Ramos (cell line): ENCODE data around the gene DLX4.

ENCODE experiments used
- in situ Hi-C: fragments of 300-500 bp; cut with MboI; formaldehyde crosslinking; loops from one replicate; pipeline ENCODE4 v1.14.3; 2022; ENCODE audit warnings: low sequenced_read_pairs; ENCODE audit not compliant: unreplicated experiment

Gene DLX4

DNA sequence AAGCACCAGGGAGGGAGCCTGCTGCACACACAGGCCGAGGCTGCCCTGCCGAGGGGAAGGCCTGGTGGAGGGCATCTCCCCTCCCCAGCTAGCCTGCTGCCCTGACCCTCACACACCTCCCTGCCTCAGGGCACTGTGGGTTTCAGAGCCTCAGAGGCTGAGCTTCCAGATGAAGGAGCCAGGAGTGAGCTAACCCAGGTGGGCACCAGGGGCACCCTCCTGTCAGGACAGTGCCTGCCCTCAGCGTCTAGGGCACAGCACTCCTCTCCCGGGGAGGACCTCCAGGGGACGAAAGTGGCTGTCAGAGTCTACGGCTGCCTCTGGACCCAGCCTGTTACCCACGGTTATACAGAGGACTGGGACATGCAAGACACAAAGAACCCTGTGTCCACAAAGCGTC is 22.8 kb upstream of the DLX4 start:
- in situ Hi-C loops, result no loop called here

DNA sequence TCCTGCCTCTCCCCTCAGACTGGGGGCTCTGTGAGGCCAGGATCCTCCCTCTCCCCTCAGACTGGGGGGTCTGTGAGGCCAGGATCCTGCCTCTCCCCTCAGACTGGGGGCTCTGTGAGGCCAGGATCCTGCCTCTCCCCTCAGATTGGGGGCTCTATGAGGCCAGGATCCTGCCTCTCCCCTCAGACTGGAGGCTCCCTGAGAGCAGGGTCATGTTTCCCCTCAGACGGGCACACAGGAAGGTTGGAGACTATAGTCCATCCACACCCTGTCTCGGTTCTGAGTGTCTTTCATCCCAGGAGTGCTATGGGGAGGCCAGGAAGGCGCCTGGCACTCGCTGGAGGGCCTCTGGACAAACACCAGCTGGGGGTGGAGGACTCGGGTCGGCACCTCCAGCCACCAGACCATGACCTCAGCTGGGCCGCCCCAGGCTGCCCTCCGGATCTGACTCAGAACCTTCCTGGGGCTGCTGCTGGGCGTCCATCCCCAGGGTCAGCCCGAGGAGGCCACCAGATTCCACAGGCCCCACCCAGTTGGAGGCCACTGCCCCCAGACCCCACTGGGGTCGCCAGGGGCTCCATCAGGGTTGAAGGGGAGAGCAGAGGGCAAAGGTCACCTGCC is 21.9 kb upstream of the DLX4 start:
- in situ Hi-C loops, result no loop called here

DNA sequence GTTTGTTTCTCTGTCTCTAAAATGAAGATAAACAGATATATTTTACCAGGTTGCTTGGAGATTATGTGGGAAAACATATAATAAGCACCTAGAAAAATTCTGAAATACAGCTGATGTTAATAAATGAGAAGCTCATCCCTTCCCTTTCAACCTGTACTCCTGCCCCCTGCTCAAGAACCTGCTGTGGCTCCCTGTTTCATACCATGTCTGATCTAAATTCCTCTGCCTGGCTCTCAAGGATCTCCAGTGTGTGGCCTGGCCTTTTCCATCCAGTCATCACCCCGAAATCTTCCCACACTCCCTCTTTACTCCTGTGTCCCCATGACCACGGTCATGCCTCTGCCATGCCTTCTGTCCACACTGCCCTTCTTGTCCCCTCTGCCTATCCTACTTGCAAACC is 19.4 kb upstream of the DLX4 start:
- in situ Hi-C loops, result no loop called here

DNA sequence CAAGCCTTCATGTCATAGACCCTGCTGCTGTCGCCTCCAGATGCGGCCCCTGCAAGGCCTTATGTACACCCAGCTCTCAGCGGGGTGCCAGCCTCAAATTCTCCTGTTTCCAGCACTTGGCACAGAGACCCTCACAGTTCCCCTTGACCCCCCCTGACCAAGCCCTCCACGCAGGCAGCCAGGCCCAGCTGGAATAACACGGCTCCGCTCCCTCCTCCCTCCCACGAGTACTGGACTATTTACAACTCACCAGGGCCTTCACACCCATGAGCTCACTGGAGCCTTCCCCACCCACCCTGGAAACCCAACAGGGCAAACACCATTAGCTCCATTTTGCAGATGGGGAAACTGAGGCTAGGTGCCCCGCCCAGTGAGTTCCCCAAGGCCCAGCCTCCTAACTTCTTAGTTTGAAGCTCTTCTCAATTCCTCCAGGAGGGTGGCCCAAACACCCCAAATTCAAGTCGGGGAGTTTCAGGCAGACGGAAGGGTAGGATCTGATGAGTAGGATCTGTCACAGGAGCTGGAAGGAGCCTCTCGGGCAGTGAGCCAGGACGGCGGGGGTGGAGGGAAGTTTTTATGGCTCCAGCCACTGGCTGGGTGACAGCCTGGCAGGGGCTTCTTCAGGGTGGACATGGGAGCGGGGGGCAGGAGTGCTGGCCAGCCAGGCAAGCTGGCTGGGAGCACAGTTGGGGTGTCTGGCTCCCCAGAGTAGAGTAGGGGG is 17.5 kb upstream of the DLX4 start:
- in situ Hi-C loops, result no loop called here

DNA sequence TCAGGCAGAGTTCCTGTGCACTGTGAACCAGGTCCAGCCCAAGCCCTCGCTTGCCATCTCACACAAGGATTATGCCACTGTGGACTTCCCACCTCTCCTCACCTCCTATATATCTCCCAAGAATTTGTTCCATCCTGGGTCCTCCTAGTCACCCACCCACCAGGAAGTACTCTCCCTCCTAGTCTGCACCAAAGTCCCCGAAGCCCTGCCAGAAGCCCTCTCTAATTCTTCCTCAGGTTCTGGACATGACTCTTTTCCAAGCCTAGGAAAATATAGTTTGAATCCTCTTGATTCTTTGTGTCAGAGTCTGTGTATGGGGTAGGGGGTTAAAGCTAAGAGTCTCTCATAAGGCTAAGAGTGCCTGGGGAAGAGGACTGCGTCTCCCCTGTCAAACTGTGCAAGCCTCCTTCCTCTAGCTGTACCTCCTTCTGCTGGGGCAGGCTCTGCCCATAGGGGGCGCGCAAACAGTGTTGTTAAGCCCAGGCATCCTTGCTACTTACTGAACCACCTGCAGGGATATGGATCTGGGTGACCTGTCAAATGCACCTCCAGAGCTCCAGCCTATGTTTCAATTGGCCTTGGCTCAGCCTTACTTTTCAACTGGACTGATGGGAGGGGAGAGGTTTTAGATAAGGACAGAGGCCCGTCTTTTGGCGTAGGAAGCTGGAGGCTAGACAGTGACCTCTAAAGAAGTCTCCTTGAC is 16.6 kb upstream of the DLX4 start:
- in situ Hi-C loops, result no loop called here

DNA sequence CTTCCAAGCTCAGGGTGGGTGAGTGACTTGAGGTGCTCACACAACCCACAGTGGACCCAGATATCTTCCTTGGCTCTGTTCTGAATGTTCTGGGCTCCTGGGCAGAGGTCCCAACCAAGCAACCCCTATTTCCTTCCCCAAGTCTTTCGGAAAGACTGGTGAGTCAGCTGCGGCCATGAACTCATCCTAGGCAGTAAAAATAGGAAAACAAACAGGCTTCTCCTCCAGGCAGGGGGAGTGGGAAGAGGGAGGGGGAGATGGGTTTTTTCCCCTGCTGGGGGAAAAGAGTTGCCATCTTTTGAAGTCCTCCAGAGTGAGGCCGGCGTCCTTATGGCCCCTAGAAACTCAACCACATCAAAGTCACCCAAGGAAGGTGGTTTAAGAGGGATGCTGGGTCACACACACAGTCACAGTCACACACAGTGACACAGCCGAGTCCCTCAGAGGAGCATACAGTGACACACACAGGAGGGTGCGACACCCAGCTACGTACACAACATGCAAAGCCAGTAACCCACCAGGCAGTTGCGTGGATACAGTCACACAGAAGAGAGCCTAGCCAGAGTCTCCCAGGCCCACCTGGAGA is 16.0 kb upstream of the DLX4 start:
- in situ Hi-C loops, result no loop called here

DNA sequence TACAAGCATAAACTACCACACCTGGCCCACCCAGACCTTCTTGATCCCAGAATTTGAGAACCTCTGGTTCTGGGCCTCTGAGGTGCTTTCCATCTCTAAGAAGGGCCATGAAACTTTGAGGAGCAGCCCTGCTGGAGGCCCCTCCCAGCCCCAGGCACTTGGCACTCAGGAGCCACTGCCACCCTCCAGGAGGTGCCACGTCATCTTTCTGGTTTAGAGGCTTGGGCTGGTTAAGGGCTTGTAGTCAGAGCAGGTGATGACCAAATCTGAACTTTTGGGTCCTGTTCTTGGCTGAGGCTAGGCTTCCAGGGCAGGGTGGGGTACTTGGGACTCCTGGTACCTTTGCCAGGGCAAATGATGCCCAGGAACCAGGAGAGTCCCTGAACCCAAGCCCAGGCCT is 13.8 kb upstream of the DLX4 start:
- in situ Hi-C loops, result no loop called here

DNA sequence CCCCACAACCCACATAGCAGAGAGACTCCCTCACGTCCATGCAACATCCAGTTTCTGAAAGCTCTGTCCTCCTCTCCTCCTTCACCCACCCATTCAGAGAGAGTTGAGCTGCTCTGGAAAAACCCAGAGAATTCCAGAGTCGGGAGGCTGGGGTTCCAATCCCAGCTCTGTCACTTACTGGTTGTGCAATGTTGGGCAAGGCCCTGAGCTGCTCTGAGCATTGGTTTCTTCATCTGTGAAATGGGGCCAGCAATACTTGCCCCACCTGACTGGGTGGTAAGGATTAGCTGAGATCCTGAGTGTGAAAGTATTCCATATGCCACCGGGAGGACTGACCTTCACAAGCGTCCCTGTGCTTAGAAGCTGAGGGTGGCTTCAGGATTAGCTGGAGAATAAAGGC is 12.2 kb upstream of the DLX4 start:
- in situ Hi-C loops, result no loop called here

DNA sequence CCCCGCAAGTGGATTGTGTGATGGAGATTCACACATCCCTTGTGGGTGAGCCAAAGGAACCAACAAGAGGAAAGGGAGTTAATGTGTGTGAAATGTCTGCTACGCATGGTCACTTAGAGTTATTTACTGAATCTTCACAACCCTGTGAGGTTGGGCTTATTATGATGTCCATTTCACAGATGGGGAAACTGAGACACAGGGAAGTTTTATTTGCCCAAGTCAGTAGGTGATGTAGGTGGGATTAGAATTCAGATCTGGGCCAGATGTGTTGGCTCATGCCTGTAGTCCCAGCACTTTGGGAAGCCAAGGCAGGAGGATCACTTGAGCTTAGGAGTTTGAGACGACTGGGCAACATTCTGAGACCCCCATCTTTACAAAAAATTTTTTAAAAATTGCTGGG is 11.6 kb upstream of the DLX4 start:
- in situ Hi-C loops, result no loop called here

DNA sequence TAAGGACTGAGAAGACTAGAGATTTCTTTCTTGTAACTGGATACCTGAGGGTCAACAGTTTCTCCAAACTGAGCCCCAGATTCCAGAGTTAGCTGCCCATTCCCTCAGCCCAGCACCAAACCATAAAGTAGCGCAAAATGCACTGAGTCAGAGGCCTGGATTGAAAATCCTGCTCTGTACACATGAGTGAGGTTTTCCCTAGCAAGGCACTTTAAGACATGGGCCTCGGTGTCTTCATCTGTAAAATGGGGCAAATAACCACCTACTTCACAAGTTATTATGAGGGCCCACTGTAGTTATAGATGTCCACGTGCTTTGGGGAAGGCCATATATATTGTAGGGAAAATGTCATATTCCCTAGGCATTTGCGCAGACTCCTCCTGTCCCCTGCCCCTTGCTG is 10.3 kb upstream of the DLX4 start:
- in situ Hi-C loops, result no loop called here

DNA sequence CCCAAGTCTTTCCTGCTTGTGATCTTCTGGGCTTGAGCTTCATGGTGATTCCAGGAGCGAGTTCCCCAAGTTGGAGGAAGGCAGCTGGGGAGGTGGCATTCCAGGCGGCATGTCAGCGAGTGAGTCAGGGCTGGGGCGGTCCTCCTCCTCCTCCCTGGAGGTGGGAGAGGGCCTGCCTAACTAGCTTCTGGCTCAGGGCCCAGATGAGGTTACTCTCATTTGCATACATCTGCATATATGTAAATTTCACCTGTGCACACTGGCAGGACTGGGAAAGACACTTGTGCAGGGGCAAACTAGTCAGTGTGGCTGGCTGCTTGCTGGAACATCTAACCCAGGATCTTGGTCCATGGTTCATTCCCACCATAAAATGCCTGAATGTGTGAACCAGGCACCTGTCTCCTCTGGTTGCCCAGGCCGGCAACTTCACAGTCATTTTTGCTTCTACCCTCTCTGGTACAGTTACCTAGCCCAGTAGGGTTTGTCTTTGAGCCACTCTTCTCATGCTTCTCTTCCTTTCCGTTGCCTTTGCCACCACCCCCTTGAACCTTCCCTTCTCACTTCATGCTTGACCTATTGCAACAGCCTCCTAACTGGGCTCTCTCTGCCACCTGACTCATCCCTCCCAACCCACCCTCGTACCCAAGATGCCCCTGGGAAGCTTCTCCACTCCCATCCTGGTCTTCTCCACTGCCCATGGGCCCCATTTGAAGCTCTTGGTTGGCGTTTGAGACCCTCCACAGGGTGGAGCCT is 9.6 kb upstream of the DLX4 start:
- in situ Hi-C loops, result no loop called here

DNA sequence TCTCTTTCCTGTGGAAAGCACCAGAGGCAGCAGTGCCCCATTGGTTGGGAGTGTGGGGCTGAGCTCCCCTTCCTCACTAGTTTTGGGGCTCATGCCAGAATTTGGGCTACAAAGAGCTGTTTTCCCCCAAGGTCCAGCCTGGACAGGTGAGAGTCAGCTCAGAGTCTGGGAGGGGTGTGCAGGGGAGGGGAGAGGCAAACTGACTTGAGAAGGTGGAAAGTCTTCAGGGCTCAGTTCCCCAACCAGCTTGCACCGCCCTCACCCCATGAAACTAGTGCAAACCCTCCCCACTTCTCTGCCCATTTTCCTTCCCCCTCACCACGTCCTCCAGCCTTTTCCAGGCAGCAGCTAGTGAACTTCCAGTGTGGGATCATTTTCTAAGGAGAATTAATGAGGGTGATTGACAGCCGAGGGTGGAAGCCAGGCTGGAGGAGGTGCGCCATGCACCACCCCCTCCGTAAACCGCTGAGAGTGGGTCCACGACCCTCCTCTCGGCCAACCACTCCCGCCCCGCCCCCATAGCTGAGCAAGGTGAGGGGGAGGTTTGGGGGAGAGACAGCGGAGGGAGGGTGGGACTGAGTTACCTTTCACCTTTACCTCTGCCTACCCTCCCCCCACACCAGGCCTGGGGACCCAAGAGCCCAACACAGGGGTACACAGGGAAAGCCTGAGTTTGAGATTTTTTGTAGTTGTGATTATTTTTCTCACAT is 6.2 kb upstream of the DLX4 start:
- in situ Hi-C loops, result no loop called here

DNA sequence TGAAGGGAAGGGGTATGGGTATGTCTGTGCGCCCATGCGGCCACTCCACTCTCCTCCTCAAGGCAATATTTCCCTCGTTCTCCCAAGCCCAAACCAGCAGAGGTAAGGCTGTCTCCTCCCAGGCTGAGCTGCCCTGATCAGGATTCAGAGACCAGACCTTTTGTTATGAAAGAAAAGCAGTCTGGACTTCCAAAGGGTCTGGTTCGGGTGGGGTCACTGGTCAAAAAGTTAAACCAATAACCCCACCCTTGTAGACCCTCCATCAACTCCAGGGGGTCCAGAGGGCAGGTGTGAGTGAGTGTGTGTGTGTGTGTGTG is 5.7 kb upstream of the DLX4 start:
- in situ Hi-C loops, result no loop called here

DNA sequence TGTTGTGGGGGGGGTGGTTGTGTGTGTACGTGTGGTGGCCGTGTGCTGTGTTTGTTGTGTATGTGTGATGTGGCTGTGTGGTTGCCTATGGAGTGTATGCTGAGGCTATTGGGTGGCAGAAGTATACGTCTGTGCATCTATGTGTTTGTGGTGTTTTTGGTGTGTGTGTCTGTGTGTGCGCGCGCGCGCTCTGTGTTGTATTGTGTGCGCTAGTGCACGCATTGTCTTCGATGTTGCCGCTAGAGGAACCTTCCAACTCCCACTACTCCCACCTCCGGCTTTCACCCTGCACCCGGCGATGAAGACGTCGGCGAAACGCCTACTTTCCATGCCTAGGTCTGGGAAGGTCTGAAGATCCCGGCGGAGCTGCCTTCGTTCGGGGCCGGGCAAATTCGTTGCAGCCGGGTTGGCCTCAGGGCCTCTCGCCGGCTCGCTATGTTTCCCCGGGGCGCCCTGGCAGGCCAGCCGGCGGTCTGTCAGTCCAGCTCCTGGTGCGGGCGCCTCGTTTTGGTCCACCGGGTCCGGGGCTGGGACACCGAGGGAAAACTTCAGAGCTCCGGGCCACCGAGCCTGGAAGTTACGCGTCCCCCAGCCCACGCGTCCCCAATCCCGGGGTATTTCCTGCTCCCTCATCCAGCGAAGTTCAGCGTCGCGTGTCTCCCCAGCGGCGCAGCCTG is 5.2 kb upstream of the DLX4 start:
- in situ Hi-C loops, result no loop called here

DNA sequence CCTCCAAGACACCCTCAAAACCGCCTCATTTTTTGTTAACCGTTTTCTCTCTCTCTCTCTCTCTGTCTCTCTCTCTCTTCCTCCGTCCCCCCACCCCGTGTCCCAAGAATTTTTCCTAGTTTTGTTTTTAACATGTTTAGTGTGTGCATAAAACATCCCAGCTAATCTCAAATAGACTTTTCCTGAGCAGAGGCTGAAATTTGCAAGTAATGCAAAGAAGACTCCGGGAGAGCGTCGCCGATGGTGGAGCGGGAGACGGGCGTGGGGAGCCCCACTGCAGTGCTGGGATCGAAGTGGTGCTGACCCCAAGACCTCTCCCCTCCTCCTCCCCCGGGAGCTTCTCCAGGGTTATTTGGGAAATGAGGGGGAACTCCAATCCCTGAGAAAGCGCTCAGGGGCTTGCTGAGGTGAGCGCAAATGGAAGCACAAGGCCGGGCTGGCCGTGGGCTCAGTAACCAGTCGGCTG is 4.7 kb upstream of the DLX4 start:
- in situ Hi-C loops, result no loop called here

DNA sequence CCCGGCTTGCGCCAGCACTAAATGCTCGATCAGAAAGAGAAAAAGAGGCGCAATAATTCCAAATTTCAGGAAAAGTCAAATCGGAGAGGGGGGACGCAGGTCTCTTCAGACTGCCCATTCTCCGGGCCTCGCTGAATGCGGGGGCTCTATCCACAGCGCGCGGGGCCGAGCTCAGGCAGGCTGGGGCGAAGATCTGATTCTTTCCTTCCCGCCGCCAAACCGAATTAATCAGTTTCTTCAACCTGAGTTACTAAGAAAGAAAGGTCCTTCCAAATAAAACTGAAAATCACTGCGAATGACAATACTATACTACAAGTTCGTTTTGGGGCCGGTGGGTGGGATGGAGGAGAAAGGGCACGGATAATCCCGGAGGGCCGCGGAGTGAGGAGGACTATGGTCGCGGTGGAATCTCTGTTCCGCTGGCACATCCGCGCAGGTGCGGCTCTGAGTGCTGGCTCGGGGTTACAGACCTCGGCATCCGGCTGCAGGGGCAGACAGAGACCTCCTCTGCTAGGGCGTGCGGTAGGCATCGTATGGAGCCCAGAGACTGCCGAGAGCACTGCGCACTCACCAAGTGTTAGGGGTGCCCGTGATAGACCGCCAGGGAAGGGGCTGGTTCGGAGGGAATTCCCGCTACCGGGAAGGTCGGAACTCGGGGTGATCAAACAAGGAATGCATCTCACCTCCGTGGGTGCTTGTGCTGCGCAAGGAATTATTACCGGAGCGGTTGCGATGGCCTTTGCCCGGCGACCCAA is 4.0 kb upstream of the DLX4 start:
- in situ Hi-C loops, result no loop called here

DNA sequence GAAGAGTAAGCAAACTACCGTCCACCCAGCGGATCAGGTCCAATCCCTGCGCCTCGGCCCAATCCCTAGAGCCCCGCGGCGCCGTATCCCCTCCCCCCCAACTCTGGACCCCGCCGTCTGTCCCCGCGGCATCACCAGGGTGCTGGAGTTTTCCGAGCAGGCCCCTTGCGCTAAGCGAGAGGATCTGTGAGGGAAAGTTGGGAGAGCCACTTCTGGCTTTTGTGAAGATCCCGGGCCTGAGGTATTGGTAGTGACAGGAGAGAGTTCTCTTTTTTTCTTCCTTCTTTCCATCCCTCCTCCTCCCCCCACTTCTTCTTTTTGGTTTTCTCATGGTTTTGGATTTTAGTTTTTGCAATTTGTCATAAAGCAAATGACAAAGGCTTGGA is 3.5 kb upstream of the DLX4 start:
- in situ Hi-C loops, result no loop called here

DNA sequence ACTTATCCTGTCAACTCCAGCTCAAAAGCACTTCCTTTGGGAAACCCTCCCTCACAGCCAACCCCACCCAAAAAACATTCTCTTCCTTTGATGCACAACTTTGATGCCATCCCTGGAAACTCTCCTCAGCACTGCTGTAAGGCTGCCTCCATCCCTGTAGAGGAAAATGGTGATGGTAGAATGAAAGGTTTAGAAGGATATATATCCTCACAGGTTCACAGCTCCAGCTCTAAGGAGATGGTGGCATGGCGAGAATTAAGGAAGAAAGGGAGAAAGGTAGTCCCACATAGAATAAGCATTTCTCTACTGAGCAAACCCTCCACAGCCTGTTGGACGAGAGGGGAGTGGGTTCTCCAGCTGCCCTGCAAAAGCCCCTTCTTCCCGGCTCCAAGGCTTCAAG is 2.2 kb upstream of the DLX4 start:
- in situ Hi-C loops, result no loop called here

DNA sequence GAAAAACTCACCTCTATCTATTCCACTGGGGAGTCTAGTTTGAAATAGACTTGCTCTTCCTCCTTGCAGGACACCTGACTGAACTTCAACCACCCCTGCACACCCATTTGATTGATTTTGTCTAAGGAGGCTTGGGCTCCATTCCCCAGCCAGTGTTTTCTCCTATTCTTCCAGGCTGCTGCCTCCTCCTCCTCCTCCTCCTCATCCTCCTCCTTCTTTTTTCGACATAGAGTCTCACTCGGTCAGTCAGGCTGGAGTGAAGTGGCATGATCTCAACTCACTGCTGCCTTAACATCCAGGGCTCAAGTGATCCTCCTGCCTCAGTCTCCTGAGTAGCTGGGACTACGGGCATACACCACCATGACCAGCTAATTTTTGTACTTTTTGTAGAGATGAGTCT is 1.8 kb upstream of the DLX4 start:
- in situ Hi-C loops, result no loop called here
